Measurements from ENCODE around the gene RNF31.

RNF31 gene

GRCh38 chr14:24106672-24107271 lies 40.5 kb upstream of the RNF31 start (continued):
- TF ChIP-seq, protein P1, sequence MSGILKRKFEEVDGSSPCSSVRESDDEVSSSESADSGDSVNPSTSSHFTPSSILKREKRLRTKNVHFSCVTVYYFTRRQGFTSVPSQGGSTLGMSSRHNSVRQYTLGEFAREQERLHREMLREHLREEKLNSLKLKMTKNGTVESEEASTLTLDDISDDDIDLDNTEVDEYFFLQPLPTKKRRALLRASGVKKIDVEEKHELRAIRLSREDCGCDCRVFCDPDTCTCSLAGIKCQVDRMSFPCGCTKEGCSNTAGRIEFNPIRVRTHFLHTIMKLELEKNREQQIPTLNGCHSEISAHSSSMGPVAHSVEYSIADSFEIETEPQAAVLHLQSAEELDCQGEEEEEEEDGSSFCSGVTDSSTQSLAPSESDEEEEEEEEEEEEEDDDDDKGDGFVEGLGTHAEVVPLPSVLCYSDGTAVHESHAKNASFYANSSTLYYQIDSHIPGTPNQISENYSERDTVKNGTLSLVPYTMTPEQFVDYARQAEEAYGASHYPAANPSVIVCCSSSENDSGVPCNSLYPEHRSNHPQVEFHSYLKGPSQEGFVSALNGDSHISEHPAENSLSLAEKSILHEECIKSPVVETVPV (CRISPR knock-in tag; IDR thresholded peaks at IDR 0.05): no peak
- TF ChIP-seq ZNF565 (CRISPR knock-in tag; conservative IDR thresholded peaks at IDR 0.05; ENCODE audit: low read depth): no peak
- no peak for TF ChIP-seq SNAI2 (CRISPR knock-in tag; IDR thresholded peaks at IDR 0.05)

DNA sequence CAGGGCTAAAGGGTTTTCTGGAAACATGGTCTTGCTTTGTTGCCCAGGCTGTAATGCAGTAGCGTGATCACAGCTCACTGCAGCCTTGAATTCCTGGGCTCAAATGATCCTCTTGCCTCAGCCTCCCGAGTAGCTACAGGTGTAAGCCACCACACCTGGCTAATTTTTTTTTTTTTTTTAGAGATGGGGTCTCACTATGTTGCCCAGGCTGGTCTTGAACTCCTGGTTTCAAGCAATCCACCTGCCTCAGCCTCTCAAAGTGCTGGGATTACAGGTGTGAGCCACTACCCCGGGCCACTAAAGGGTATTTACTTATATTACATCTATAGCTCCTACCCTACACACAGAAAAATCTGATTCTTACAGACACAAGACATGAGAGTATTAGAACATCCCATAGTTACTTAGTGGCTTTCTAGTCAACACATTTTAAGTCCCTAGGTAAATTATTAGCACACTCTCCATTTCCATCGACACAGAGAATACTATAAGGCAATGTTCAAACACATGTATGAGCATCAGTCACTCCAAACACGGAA lies 38.9 kb upstream of the RNF31 start:
- TF ChIP-seq ZFP3 (CRISPR knock-in tag; IDR thresholded peaks at IDR 0.05) (no peak), CREB5 (CRISPR knock-in tag; IDR thresholded peaks at IDR 0.05; ENCODE audit: low read depth) (no peak), ZNF70 (CRISPR knock-in tag; IDR thresholded peaks at IDR 0.05) (no peak), ZNF565 (CRISPR knock-in tag; conservative IDR thresholded peaks at IDR 0.05; ENCODE audit: low read depth) (no peak), TOX (CRISPR knock-in tag; IDR thresholded peaks at IDR 0.05; ENCODE audit: borderline replicate concordance) (no peak), ARNTL (CRISPR knock-in tag; IDR thresholded peaks at IDR 0.05; ENCODE audit: borderline replicate concordance, low read depth) (no peak), RARB (CRISPR knock-in tag; IDR thresholded peaks at IDR 0.05) (no peak), ZNF8 (CRISPR knock-in tag; IDR thresholded peaks at IDR 0.05) (no peak), GLIS3 (CRISPR knock-in tag; IDR thresholded peaks at IDR 0.05) (no peak), TCF4 (CRISPR knock-in tag; IDR thresholded peaks at IDR 0.05; ENCODE audit: borderline replicate concordance) (no peak), BACH2 (CRISPR knock-in tag; IDR thresholded peaks at IDR 0.05; ENCODE audit: borderline replicate concordance) (no peak), OSR1 (CRISPR knock-in tag; IDR thresholded peaks at IDR 0.05) (no peak)
- peak; percentile 51; the same call in 2 of the 3 replicates for ATAC-seq

DNA sequence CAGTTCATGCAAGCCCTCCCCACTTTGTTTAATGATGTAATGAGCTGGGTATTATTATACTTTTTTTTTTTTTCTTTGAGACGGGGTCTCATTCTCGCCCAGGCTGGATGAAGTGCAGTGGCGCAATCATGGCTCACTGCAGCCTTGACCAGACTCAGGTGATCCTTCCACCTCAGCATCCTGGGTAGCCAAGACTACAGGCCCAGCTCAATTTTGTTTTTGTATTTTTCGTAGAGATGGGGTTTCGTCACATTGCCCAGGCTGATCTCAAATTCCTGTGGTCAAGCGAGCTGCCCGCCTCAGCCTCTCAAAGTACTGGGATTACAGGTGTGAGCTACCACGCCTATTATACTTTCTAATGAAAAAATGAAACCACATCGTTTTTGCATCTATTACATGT lies 37.2 kb upstream of the RNF31 start:
- ATAC-seq: no peak
- TF ChIP-seq CSDC2 (CRISPR knock-in tag; IDR thresholded peaks at IDR 0.05): no peak
- no peak for TF ChIP-seq TSHZ2 (CRISPR knock-in tag; IDR thresholded peaks at IDR 0.05)

DNA sequence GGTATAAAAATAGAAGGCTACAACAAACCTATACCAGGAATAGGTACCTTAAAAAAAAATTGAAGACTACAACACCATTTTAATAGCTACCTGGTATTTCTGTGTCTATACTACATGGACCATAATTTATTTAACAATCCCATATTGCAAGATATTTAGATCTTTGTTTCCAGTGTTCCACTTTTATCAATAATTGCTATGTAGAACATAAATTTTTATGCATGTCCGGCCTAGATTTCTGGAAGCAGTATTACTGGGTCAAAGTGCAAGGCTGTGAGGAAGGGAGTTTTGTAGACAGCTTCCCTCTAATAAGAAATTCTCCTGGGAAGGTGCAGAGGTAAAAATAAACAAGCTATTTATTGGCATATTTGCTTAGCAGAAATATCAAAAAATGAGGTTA lies 36.8 kb upstream of the RNF31 start:
- ATAC-seq: no peak
- no peak for TF ChIP-seq TOX (CRISPR knock-in tag; IDR thresholded peaks at IDR 0.05; ENCODE audit: borderline replicate concordance)
- TF ChIP-seq CREB5 (CRISPR knock-in tag; IDR thresholded peaks at IDR 0.05; ENCODE audit: low read depth): no peak
- no peak for TF ChIP-seq ISL1 (CRISPR knock-in tag; IDR thresholded peaks at IDR 0.05)
- TF ChIP-seq, protein P2, sequence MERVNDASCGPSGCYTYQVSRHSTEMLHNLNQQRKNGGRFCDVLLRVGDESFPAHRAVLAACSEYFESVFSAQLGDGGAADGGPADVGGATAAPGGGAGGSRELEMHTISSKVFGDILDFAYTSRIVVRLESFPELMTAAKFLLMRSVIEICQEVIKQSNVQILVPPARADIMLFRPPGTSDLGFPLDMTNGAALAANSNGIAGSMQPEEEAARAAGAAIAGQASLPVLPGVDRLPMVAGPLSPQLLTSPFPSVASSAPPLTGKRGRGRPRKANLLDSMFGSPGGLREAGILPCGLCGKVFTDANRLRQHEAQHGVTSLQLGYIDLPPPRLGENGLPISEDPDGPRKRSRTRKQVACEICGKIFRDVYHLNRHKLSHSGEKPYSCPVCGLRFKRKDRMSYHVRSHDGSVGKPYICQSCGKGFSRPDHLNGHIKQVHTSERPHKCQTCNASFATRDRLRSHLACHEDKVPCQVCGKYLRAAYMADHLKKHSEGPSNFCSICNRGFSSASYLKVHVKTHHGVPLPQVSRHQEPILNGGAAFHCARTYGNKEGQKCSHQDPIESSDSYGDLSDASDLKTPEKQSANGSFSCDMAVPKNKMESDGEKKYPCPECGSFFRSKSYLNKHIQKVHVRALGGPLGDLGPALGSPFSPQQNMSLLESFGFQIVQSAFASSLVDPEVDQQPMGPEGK (CRISPR knock-in tag; IDR thresholded peaks at IDR 0.05; ENCODE audit: borderline replicate concordance): no peak
- no peak for TF ChIP-seq ZFP30 (CRISPR knock-in tag; IDR thresholded peaks at IDR 0.05)
- no peak for TF ChIP-seq ESRRG (CRISPR knock-in tag; IDR thresholded peaks at IDR 0.05)
- TF ChIP-seq ZNF565 (CRISPR knock-in tag; conservative IDR thresholded peaks at IDR 0.05; ENCODE audit: low read depth): no peak
- TF ChIP-seq ZNF8 (CRISPR knock-in tag; IDR thresholded peaks at IDR 0.05): no peak
- no peak for TF ChIP-seq OSR1 (CRISPR knock-in tag; IDR thresholded peaks at IDR 0.05)
- TF ChIP-seq TSHZ2 (CRISPR knock-in tag; IDR thresholded peaks at IDR 0.05): no peak
- no peak for TF ChIP-seq SNAI2 (CRISPR knock-in tag; IDR thresholded peaks at IDR 0.05)
